Measurements from ENCODE around the gene TBC1D4.

Gene TBC1D4

GRCh38 chr13:75385708-75386083 is 96.3 kb downstream of the TBC1D4 start:
- no peak for DNase-seq (ENCODE audit: extremely low read depth, low read depth)

DNA sequence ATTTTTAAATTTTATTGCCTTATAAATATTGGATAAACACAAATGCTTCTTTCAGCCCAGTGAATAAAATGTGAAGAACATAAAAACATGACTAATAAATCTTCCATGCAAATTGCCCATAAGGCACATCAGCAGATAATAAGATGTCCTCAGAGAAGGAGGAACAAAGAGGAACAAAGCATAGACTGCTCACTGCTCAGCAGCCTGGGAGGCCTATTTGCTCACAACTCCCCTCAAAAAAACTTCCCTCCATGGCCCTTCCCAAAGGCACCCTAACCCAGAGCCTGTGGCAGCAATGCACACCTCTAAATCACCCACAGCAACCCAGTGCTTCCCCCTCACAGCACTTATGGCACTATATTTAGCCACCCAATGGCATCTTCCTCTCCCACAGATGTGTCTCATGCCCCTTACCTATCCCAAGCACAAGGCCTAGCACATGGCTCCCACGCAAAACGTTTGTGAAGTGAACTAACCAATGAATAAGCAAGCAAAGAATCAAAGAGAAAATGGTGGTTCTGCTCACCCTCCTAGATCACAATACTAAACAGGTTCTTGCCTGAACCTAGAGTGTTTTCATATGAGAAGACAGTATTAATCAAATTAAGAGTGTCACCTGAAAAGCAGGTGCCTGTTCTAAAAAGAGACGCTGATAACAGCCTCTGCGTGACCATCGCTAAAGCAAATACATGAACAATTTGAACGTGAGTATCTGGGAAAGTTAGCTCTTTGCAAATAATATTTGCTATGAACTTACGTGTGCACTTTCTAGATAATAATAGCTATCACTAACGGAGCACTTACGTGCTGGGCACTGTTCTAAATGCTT is 96.9 kb downstream of the TBC1D4 start:
- DNase-seq (ENCODE audit: extremely low read depth, low read depth): no peak
- TF ChIP-seq CTCF (IDR thresholded peaks at IDR 0.05; ENCODE audit: low read depth, low read length): no peak

More at GRCh38 chr13:75385708-75386083, 96.3 kb downstream of the TBC1D4 start:
- no peak for TF ChIP-seq CTCF (IDR thresholded peaks at IDR 0.05; ENCODE audit: low read depth, low read length)

- TF ChIP-seq CTCF (IDR thresholded peaks at IDR 0.05; ENCODE audit: low read depth, low read length): no peak
- no peak for DNase-seq (ENCODE audit: extremely low read depth, low read depth)
Measured at GRCh38 chr13:75383064-75383715, 98.8 kb downstream of the TBC1D4 start.

DNA sequence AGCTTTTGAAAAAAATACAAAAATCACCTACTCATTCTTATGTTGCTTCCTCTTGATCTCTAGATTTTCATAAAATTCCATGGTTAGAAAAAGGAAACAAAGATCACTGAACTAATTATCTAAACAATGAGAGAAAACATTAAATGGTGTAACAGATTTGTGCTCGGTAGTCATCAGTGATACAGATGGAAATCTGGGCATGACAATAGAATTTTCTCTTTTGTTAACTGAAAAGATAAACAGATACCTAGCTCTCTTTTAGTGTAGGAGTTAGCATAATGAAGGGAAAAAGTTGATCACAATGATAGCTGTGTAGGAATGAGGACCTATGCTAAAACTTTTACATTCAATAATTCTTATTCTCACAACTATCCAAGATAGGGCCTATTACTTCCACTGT is 103.7 kb downstream of the TBC1D4 start:
- DNase-seq (ENCODE audit: extremely low read depth, low read depth): no peak
- TF ChIP-seq CTCF (IDR thresholded peaks at IDR 0.05; ENCODE audit: low read depth, low read length): no peak

DNA sequence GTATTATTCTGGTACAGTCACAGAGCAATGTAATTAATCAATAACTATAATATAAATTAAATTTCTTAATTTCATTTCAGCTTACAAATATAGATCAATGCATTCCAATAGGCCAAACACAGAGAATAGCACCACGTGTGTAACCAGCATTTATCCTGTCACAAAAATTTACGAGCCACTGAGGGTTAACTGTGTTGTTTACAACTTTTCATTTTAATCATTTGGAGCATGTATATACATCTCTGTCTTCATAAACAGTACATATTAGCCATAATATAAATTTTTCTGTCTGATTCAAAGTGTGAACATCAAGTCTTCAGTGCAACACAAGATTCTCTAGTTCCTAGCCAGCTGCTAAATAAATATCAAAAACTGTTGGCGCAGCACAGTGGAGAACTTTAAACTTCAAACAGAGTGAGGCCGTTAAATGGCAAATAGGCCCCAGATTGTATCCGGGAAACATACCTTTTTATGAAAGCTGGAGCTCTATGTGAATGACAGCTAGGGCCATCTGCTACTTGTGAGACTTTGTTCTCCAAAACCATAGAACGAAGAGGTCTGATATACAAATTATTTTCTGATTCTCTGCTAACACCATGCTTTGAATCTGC is 105.1 kb downstream of the TBC1D4 start:
- no peak for TF ChIP-seq CTCF (IDR thresholded peaks at IDR 0.05; ENCODE audit: low read depth, low read length)
- DNase-seq (ENCODE audit: extremely low read depth, low read depth): no peak

DNA sequence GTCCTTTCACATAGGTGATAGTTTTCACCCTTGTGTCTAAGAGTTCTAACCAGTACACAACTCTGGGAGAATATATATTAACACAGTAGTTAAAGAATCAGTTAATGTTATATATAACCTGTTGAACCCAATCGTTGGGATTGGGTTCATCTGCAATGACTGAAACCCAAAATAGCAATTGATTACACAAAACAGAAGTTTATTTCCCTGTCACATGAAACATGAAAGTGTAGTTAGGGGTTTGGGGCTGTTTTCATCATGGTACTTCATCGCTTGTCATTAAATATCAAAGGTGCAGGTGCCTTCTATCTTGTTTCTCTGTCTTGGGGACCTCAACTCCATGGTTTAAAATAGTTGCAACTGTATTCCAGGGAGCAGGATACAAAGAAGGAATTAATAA is 106.6 kb downstream of the TBC1D4 start:
- TF ChIP-seq CTCF (IDR thresholded peaks at IDR 0.05; ENCODE audit: low read depth, low read length): no peak
- no peak for DNase-seq (ENCODE audit: extremely low read depth, low read depth)

DNA sequence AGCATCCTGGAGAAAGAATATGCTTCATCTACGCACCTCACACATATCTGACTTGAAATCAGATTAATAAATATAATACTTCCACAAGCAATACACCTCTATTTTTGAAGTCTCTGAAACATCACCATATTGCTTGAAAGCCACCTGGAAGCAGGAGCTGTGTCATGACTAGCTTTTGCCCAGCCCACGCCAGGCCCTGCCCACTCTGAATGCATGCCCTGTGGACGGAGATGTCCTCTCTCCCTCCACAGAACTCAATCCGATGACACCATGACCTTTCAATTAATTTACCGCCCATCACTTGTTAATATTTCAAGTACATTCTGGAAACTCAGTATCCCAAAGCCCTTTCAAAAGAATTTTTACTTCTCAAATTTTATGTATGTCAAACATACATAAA is 108.0 kb downstream of the TBC1D4 start:
- no peak for DNase-seq (ENCODE audit: extremely low read depth, low read depth)
- no peak for TF ChIP-seq CTCF (IDR thresholded peaks at IDR 0.05; ENCODE audit: low read depth, low read length)

All from AG09319 (cell line).